NCI-H2171 treated with DMSO at 0.1 percent for 48 hours (cell line): ENCODE results near the gene SENP1.
A peak's percentile ranks its signal among the peaks of the same experiment; 100 is the strongest.

Experiments used
- DNase-seq: peaks from one replicate; lab custom pipeline; 2025; lab: John Stamatoyannopoulos, UW

SENP1 gene

DNA sequence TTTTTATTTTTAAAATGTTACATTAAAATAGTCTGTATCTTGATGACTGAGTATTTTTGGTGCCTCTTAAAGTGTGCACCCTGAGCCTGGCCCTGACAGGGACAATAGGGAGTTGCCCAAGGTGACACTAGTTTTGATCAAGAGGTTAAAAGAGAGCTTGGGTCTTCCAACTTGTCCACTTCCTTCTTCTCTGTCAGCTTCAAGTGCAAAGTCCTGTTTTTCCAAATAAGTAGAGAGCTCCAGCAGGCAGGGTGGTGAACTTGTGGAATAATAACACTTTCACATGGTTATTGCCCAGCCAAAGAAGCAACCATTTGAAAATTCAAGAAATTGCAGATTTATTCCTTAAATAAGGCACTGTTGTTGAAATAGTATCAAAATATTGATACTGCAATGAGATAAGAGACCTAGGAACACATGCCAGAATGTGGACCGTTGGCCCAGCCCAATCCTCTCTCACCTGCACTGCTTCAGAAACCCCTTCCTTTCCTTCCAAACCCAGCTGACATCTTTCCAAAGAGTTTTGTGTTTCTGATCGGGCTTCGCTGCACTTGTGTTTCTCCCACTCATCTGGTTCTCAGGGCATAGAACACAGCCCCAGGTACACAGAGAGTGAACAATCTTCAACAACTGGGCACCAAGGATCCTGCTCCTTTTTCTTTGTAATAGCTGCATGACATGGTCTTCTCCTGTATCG is 87.8 kb downstream of the SENP1 start:
- no peak for DNase-seq

DNA sequence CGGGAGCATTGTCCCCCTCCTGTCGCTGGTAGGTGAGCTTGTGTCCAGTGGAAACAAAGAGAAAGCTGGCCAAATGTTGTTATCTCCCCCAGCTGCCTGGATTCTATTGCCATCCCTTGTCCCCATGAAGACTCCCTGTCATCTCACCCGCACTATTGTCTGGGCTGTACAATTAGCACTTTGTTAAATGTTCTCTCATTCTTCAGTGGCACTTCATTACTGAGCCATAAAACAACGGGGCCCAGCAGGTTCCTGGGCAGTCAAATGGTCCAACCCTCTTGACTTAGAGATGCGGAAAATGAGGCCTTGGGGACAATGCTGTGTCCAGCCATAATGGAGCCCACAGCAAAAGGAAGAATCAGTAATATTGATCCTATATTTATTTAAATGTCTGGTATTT is 88.4 kb downstream of the SENP1 start:
- DNase-seq = no peak

DNA sequence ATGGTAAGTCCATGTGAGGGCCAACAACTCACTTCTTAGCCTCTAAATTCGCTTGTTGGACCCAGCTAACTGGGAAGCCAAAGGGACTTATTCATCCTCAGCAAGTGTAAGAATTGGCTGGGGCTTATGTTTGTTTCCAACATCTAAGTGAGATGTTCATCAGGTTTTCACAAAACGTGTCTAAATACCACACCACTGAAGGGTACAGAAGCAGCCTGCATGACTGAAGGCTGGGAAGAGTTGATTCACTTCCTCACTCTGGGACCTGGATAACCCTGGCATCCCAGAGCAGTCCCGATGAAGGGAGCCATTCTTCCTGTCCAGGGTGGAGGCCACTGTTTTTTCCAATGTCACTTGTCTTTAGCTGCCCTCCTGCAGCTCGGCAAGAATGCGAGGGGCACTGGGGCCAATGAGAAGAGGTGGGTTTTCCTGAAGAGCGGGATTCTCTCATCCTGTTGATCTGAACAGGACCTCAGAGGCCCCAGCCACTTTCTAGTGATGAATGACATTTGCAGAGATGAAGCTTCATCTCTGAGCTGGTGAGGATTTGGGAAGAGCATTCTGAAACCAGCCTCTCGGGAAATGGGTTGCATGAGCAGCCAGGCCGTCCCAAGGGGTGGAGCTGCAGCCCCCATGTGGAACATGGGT is 89.4 kb downstream of the SENP1 start:
- DNase-seq = no peak

DNA sequence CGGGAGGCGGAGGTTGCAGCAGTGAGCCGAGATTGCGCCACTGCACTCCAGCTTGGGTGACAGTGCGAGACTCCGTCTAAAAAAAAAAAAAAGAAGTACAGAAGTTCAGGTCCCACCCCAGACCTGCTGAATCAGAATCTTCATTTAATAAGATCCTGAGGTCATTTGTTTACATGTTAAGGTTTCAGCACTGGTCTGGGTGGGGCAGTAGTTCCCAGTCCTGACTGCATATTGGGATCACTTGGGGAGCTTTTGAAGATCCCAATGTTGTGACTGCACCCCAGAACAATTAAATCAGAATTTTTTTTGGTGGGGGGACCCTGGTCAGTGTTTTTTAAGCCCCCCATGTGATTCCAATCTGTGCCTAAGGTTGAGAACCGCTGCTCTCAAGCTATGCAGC is 89.9 kb downstream of the SENP1 start:
- no peak for DNase-seq

DNA sequence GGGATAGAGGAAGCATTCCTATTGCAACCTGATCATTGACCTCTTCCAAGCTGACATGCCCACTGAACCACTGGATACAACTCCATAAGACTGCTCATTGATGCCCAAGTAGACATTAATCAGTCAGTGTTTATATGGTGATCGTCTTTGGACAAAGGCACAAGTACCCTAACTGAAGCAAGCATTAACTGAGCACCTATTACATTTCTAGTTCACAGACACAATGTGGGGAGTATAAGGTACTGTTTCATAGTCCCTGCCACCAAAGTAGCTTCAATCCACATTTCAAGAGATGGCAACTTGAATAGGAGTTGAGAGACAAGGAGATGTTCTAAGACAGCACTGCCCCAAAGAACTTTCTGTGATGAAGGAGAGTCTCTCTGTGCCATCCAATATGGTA is 90.8 kb downstream of the SENP1 start:
- no peak for DNase-seq

DNA sequence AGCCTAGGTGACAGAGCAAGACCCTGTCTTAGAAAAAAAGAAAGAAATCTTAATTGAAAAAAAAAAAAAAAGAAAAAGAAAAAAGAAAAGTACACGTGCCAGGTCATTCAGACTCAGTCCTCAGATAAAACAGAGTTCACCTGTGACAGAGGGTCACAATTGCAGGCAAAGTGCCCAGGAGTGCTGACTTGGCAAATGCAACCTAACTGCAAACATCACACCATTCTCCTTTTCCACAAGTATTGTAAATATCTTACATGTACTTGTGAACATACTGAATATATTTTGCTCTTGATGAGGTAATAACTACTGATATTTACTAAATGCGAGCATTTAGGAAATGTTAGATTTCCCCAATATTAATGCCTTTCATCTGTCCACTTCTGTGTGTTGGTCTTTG is 92.6 kb downstream of the SENP1 start:
- DNase-seq = no peak

DNA sequence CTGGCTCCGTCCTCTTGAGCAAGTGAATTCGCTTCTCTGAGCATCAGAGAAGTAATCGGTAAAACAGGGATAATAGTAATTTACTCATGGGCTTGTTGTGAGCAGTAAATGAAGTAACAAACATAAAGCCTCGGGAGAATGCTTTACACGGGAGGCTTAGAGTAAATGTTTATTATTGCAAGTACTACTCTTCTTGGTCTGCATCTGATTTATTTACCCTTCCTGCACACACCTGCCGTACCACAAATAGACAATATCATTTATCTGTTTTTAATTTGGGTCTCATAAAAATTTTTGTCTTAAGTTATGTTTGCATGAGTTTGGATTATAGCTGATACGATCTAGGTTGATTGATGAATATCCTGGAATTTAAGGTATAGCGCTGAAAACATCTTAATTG is 93.8 kb downstream of the SENP1 start:
- DNase-seq = no peak

DNA sequence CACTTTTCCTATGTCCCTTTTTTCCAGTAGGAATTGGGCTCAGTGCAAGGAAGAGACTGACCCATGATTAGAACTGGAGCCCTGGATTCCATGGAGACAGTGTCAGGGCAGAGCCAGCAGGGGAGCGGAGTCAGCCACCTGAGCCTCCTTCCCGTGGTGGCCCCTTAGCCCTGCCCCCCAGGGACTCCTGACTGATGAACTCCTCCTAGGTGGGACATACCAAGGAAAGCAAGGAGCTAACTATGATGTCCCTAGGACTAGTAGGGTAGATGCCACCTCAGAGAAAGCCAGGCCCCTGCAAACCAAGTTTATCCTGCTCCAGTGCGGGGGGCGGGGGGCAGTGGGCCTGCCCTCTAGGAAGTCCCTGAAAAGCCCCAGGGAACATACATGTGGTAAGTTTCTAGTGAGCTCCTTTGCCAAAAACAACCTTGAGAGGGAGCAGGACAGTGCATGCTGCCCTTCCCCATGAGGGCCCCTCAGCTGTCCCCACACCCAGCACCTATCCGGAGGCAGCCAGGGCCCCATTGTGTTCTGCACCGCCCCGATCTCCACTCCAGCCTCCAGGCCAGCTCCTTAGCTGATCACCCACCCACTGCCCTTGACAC is 95.4 kb downstream of the SENP1 start:
- no peak for DNase-seq

DNA sequence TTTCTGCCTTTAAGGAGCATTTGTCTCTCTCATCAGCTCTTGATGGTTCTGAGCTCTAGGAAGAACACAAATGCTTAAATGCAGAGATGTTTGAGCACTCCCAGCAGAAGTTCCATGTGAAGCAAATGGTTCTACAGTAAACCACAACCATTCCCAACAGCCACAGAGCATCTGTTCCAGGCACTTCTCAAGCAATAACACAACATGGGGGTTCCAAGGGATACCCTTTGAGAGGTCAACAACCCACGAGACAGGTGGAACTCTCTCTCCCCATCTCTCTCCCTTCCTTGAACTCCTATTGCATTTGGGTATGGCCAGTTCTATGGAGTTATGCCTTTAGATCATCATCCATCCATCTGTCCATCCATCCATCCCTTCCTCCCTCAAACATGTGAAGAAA is 96.4 kb downstream of the SENP1 start:
- no peak for DNase-seq

DNA sequence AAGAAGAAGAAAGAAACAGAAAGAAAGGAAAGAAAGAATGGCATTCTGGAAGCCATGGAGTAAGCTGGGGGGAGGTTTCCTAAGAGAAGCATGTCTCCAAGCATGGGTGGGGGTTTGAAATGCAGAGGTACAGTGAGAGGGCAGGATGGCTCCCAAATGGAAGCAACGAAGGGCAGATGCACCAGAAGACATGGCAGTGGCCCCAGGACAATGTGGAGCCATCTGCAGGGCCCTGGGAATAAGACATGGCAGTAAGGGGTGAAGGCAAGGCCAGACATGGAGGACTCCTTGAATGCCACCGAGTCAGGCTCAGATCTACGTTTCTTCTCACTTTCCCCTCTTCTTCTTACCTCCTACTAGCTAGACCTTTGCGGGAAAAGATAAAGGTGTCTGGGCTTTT is 96.9 kb downstream of the SENP1 start:
- no peak for DNase-seq

DNA sequence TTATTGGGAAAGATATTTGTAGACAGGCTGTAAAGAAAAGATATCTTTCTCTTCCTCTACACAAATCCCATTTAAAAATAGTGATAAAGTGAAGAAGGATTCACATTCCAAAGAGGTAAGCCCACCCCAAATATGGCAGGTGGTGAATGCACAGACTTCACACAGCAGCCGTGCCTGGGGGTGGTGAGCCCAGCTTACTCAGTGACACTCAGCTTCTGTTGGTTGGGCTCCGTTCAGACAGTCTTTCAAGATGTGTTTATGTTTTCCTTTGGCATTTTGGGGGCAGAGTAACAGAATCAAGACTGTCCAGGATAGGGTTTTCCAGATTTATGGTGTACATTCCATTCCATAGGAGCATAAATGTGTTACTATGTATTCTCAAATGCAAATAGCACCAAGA is 97.5 kb downstream of the SENP1 start:
- no peak for DNase-seq

DNA sequence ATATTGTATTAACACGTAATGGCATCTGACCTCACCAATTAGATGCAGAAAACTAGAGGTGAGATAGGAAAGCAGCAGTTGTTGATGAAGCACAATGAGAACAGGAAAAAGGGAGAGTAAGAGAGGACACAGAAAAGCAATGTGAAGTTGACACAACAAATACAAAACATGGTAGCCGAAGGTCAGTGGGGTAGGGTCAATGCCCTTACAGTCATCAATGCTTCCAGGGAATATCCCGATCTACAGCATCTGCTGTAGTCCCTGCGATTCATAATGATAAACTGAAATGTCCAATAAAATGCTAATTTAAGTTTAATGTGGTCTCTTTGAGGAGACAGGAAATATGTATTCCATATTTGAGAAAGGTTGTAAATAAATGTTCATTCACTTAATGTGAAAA is 98.7 kb downstream of the SENP1 start:
- no peak for DNase-seq

DNA sequence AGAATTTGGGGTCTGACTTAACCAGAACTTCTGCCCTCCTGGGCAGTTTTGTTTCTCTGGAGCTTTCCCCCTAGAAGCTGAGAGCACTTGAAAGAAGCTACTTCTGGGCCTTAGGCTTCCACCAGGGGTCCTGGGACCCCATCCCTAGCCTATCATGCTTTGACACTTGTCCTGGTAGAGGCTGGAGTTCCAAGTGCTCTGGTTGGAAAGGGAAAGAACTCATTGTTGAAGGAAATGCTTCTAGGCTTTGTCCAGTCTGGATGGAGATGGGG is 100.2 kb downstream of the SENP1 start:
- DNase-seq = no peak

DNA sequence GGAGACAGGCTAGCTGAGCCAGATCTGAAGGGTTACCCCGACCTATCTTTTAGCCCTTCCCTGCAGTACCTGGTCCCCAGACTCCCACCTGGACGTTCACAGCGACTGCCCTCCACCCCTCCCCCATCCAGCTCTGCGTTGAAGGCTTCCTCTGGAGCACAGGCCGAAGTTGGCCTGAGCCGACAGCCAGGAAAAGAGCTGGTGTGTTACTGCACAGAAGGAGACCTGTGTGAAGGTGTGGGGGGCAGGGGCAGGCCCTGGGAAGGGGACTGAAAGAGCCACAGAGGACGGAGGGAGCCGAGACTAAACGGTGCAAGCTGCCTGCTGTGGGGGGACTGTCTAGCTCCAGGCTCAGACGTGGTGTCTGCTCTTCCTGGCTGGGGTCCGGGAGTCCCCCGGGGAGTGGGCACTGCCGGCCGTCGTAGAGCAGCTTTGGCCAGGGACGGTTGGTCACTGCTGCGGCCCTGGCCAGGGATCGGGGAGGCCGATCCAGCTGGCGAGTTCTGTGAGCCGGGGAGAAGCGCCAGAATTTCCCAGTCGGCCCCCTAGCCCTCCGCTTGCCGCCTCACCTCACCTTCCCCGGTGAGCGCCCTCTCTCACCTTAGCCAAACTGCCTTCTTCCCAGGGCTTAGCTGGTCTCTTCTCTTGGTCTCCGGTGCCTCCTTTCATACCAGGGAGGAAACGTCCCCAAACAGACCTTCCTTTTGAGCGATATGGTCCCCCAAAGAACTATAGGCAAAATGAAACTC is 100.7 kb downstream of the SENP1 start:
- no peak for DNase-seq

DNA sequence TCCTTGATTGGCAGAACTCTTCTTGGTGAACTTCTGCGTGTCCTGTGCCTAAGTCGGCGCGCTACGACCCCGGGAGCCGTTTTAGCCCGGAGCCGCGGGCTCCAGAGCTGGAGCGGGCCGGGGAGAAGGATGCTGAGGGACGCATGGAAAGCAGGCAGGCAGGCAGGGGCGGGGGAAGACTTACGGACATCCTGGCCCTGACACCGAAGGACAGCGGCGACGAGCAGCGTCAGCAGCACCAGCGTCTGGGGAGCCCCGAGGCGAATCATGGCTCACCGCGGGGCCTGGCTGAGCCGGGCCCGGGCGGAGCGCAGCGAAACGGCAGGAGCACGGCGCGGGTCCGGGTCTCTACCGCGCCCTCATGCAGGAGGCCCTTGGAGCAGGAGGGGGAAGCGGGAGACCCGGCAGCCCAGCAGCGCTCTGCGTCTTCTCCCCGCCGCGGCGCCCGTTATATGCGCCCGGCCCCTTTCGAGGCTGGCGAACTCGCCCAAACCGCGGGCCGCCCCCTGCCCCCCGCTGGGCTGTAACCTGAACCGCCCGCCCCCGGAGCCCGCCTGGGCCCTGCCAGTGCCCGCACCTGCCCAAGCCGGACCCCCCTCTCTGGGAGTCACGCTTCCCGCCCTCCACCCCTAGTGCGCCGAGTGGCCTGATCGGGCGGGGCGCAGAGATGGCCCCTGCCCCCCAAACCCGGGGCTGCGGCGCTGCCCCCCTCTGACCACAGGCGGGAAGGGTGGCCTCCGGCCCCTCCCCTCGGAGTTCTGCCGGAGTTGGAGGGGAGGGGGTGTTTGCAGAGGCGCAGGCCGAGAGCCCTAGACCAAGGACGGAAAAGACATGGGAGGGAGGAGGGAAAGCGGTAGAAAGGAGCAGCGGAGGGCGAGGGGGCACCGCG is 101.6 kb downstream of the SENP1 start, which contains the start of gene COL2A1:
Gene COL2A1, minus strand, starts transcription at position 424 of the 889 bp plus-strand sequence. Its CDS starts 155 bp downstream, at position 269.
- peak; percentile 36 for DNase-seq

DNA sequence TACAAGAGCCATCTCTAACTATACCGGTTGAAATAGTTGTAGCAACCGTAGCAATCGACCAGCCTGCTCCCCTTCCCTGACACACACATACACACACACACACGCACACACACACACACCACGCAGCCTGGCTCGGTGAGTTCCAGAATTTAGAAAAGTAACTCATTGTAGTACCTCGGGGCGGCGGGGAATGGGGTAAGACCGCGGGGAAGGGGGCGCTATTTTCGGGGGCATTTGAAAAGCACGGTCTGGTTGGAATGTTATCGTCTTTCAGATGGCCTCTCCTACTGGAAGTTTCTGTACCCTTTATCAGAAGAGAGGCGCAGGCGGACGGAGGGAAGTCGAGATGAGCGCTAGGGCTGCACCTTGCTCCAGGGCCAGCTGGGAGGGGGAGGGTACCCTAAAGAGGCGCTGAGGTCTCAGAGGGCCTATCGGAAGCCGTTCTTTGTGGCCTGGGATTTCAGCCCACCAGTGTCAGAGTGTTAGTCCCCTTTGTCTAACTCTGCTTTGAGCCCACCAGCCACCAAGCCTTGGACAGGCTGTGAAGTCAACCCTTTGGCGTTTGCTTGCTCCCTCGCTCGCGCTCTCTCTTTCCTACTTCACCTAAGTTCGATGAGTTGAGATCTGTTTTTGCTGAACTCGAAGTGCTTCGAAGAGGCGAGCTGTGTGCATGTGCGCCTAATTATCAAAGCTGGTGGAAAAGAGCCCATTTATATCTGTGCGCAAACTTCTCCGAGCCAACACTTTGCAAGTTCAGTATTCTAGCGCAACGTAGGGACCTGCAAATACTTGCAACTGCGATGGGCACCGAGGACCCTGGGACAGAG is 102.4 kb downstream of the SENP1 start:
- DNase-seq = no peak

DNA sequence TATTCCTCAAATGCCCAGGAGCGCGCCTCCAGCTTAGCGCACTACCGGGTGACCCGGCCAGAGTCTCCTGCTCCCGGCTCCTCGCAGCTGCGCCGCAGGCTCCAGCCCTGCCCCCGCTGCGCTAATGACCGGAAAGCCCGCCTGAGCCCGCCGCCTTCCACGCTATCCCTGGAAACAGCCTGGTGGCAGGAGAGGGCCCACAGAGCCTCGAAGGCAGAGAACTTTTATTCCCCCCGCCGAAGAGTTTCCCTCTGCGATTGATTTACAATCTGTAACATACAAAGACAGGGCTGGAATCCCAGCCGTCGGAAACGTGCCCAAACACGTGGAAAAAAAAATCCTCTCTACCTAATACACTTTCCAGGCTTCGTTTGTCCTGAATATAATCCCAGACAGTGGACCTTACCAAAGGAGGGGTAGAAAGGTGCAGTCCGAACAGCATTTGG is 103.1 kb downstream of the SENP1 start:
- DNase-seq = peak; percentile 39

DNA sequence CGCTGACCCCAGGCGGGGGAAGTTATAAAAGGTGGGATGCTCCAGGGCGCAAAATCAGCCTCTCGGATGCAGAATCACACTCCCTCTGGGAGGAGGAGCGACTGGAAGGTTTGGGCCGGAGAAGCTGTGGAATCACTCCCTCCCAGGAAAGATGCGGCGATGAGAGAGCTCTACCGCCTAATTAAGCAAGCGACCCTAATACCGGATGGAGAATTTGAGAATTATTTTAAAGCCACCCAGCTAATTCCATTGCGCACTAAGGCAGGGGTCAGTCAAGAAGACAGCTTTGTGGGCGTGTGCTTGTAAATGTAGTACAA is 103.5 kb downstream of the SENP1 start:
- peak; percentile 42 for DNase-seq

DNA sequence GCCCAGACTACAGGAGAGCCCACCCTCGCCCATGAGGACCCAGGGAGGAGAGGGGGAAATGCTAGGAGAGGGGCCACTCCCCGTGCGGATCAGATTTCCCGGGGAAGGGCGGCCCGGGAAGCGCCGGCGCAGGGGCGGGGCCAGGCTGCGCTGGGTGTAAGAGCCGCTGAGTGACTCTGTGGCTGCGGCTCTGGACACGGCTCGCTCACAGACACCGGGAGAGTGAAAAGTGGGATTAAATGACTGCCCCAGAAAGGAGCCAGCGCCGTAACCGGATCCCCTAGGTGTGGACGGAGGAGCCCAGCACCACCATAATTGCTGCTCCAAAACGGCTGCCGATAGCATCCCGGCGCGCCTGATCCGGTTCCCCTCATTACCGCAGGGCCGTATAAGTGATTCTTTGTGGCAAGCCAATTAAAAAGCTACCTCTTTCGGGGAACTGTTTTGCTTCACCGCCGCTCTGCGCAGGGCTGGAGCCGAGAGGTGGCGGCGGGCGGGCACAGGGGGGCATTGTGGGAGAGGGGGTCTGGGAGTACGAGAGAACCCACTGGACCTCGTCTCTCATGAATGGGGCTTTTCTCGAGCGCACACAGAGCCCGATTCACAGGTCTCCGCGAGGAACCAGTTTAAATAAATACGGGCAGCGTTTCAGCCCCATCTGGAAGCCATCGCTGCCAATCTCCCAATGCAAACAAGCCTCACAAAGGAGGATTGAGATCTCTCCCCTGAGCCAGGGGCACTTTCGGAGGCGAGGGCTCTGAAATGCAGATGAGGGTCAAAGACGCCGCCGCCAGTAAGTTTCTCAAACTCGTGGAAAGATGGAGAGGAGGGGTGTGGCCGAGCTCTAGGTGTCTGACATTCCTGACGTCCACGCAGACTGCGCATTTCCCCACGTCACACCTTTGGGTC is 104.1 kb downstream of the SENP1 start:
- DNase-seq = peak; percentile 66

DNA sequence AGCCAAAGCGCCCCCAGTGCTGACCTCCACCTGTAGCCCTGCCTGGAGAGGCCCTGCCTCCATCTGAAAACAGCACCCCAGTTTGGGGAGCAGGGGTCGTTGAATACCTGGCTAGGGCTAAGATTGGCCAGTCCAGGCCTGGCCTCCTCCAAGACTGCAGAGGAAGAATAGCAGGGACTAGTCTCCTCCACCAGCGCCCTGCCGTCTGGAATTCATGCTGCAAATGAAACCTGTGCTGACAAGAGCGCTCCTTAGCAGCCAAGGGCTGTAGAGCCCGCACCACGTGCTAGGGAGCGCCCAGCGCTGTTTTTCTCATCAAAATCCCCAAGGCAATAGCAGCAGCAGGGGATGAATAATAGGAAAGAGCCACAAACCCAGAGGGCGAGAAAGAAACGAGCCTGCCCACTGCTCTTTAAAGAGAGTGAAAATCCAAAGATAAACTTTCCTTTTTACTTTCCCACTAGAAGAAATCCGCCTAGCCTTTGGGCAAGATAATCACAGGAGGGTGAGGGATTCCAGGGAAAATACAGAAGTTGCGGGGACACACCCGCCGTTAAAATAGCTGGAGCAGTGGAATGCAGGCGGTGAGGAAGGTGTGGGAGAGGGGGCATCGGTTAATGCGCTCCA is 104.9 kb downstream of the SENP1 start:
- peak; percentile 80 for DNase-seq
